Thymus (tissue), 2 donors: ENCODE data around the gene MYCT1. TPM values are rescaled to one million over a fixed set of nuclear protein-coding genes. Genes with fewer than 3 reads are reported as not detected.

Experiments
- polyA plus RNA-seq: library from polyadenylated mRNA; stranded (reverse); fragments of 200-250 nt; gene quantifications from one replicate; pipeline ENCODE4 v1.2.3, GENCODE V29; 2013
- total RNA-seq: library from RNA; stranded (reverse); fragments of 120-200 nt; gene quantifications from one replicate; pipeline ENCODE4 v1.2.4, GENCODE V29; 2013
- donor health status: healthy.

MYCT1 gene
- total and polyA plus RNA-seq, 2 donors, result 3.5 to 4.1 TPM

Other genes with a start within 250 kb of the MYCT1 start
- gene SYNE1, start 60.5 kb upstream of the MYCT1 start, total RNA-seq, result 55.1 TPM
- 49.6 TPM for gene SYNE1, start 60.5 kb upstream of the MYCT1 start, polyA plus RNA-seq
- gene VIP, start 52.9 kb downstream of the MYCT1 start, total RNA-seq, result 0.14 TPM
- gene VIP, start 52.9 kb downstream of the MYCT1 start, polyA plus RNA-seq, result 2.3 TPM